Activated naive CD4-positive, alpha-beta T cell treated with anti-CD3 and anti-CD28 coated beads, Interleukin-2, amount 50 U/mL, for 72 hours (primary cell): ENCODE data around the gene TYSND1. TPM values are rescaled to one million over a fixed set of nuclear protein-coding genes. Genes with fewer than 3 reads are reported as not detected.
"Not testable (repeated sequence)": the region's sequence is repeated elsewhere in the genome, so short reads cannot be mapped to it uniquely, and the experiment has no call there.

Experiments used
- ATAC-seq, 2 donors: fragments of 150-1000 bp; cut with Tn5 transposase; 2 replicates each; pipeline ENCODE4 v1.10.0; 2021; ENCODE audit warnings: mild to moderate bottlenecking in 2 of 2, moderate library complexity in 2 of 2
- DNase-seq, 2 donors: peaks; one replicate each; pipeline ENCODE4 v3.0.0; 2021 to 2022; ENCODE audit warnings: low spot score in 2 of 2
- H3K27ac Mint-ChIP-seq, 2 donors: one replicate each; pipeline ENCODE4 v1.8.0; 2022; ENCODE audit warnings: mild to moderate bottlenecking in 2 of 2, mixed read lengths in 2 of 2
- H3K36me3 Mint-ChIP-seq, 2 donors: one replicate each; pipeline ENCODE4 v1.8.0; 2022; ENCODE audit warnings: mixed read lengths in 2 of 2
- H3K9me3 Mint-ChIP-seq, 2 donors: one replicate each; pipeline ENCODE4 v1.8.0; 2022; ENCODE audit warnings: mixed read lengths in 2 of 2
- total RNA-seq, 2 donors: library from RNA; stranded (reverse); gene quantifications; one replicate each; pipeline ENCODE4 v1.2.3, GENCODE V29; 2022

TYSND1 gene
- 10 to 100 TPM in 1 of 2 donors, 1 to 10 TPM in 1; 6.4 to 15.4 TPM for total RNA-seq

- H3K9me3 Mint-ChIP-seq: no peaks in the 10 kb centered on the region
- peak; percentile 91 to 96 for DNase-seq
- ATAC-seq: peak; percentile 88 to 91
- H3K27ac Mint-ChIP-seq: peak within 1 kb of the TSS; percentile 92 to 95
- peaks cover 0 to 5% of the 10 kb centered on the region in 2 donors for H3K36me3 Mint-ChIP-seq
Observed at GRCh38 chr10:70146489-70147258, at the start of gene TYSND1. TSS of gene TYSND1 (minus strand) at chr10:70146700. CDS start at chr10:70146586, 114 bp downstream.

GRCh38 chr10:70193391-70193844, 46.9 kb upstream of the TYSND1 start:
- no peaks in the 10 kb centered on the region for H3K9me3 Mint-ChIP-seq
- no peak overlapping the region for H3K27ac Mint-ChIP-seq
- DNase-seq (no peak), ATAC-seq (no peak)
- peaks cover 0 to 5% of the 10 kb centered on the region in 2 donors for H3K36me3 Mint-ChIP-seq

GRCh38 chr10:70192326-70192968, 45.9 kb upstream of the TYSND1 start:
- Mint-ChIP-seq H3K36me3 (no peaks in the 10 kb centered on the region), H3K27ac (no peak overlapping the region), H3K9me3 (no peaks in the 10 kb centered on the region)
- ATAC-seq (no peak), DNase-seq (no peak)

GRCh38 chr10:70191972-70192305, 45.4 kb upstream of the TYSND1 start:
- H3K27ac Mint-ChIP-seq: no peak overlapping the region
- no peak for ATAC-seq
- no peaks in the 10 kb centered on the region for H3K36me3 Mint-ChIP-seq

GRCh38 chr10:70191161-70191971, 44.9 kb upstream of the TYSND1 start:
- DNase-seq: no peak
- Mint-ChIP-seq H3K36me3 (no peaks in the 10 kb centered on the region), H3K9me3 (no peaks in the 10 kb centered on the region), H3K27ac (no peak overlapping the region)
- ATAC-seq: no peak

More at GRCh38 chr10:70191972-70192305, 45.4 kb upstream of the TYSND1 start:
- no peak for DNase-seq
- H3K9me3 Mint-ChIP-seq: no peaks in the 10 kb centered on the region

- H3K9me3 Mint-ChIP-seq: no peaks in the 10 kb centered on the region
- no peak overlapping the region for H3K27ac Mint-ChIP-seq
- ATAC-seq: no peak
Observed at GRCh38 chr10:70190581-70190980, 44.1 kb upstream of the TYSND1 start.

GRCh38 chr10:70190102-70190501, 43.6 kb upstream of the TYSND1 start:
- ATAC-seq: no peak
- H3K27ac Mint-ChIP-seq: no peak overlapping the region

More at GRCh38 chr10:70190581-70190980, 44.1 kb upstream of the TYSND1 start:
- H3K36me3 Mint-ChIP-seq: no peaks in the 10 kb centered on the region
- no peak for DNase-seq

GRCh38 chr10:70188768-70189167, 42.3 kb upstream of the TYSND1 start:
- DNase-seq: no peak
- Mint-ChIP-seq H3K27ac (no peak overlapping the region), H3K9me3 (no peaks in the 10 kb centered on the region), H3K36me3 (no peaks in the 10 kb centered on the region)
- no peak for ATAC-seq

More at GRCh38 chr10:70190102-70190501, 43.6 kb upstream of the TYSND1 start:
- no peak for DNase-seq
- Mint-ChIP-seq H3K9me3 (no peaks in the 10 kb centered on the region), H3K36me3 (no peaks in the 10 kb centered on the region)

- ATAC-seq (no peak), DNase-seq (no peak)
- Mint-ChIP-seq H3K9me3 (no peaks in the 10 kb centered on the region), H3K27ac (no peak overlapping the region), H3K36me3 (no peaks in the 10 kb centered on the region)
Observed at GRCh38 chr10:70186571-70186970, 40.1 kb upstream of the TYSND1 start.

GRCh38 chr10:70186090-70186489, 39.6 kb upstream of the TYSND1 start:
- H3K9me3 Mint-ChIP-seq: no peaks in the 10 kb centered on the region
- H3K36me3 Mint-ChIP-seq: no peaks in the 10 kb centered on the region
- no peak overlapping the region for H3K27ac Mint-ChIP-seq
- DNase-seq (no peak), ATAC-seq (no peak)

GRCh38 chr10:70183304-70183703, 36.8 kb upstream of the TYSND1 start:
- Mint-ChIP-seq H3K9me3 (peaks cover 3% of the 10 kb centered on the region in 2 donors), H3K27ac (no peak overlapping the region), H3K36me3 (no peaks in the 10 kb centered on the region)
- no peak for DNase-seq
- ATAC-seq: no peak

- not testable (repeated sequence) for H3K36me3 Mint-ChIP-seq, H3K9me3 Mint-ChIP-seq, H3K27ac Mint-ChIP-seq, DNase-seq, ATAC-seq
Observed at GRCh38 chr10:70179209-70179608, 32.7 kb upstream of the TYSND1 start.

GRCh38 chr10:70178139-70178725, 31.7 kb upstream of the TYSND1 start:
- H3K9me3 Mint-ChIP-seq: peaks cover 3% of the 10 kb centered on the region in 2 donors
- ATAC-seq (no peak), DNase-seq (no peak)
- H3K27ac Mint-ChIP-seq: no peak overlapping the region
- no peaks in the 10 kb centered on the region for H3K36me3 Mint-ChIP-seq

GRCh38 chr10:70176441-70176840, 29.9 kb upstream of the TYSND1 start:
- no peak for ATAC-seq
- Mint-ChIP-seq H3K36me3 (no peaks in the 10 kb centered on the region), H3K27ac (no peak overlapping the region), H3K9me3 (peaks cover 3% of the 10 kb centered on the region in 2 donors)
- DNase-seq: no peak

- Mint-ChIP-seq H3K27ac (peak overlapping the region in 1 of 2 donors; percentile 77), H3K9me3 (peaks cover 3% of the 10 kb centered on the region in 2 donors), H3K36me3 (no peaks in the 10 kb centered on the region)
- ATAC-seq (no peak), DNase-seq (no peak)
Observed at GRCh38 chr10:70175516-70175915, 29.0 kb upstream of the TYSND1 start.

GRCh38 chr10:70174058-70174741, 27.7 kb upstream of the TYSND1 start:
- Mint-ChIP-seq H3K27ac (peak overlapping the region; percentile 62 to 77), H3K36me3 (peaks cover 8 to 9% of the 10 kb centered on the region in 2 donors), H3K9me3 (no peaks in the 10 kb centered on the region)
- DNase-seq (peak; percentile 29 to 57), ATAC-seq (peak in 1 of 2 donors; percentile 16)
